ENCODE measurements around the gene OR11H6.
"Not testable (repeated sequence)": the region's sequence is repeated elsewhere in the genome, so short reads cannot be mapped to it uniquely, and the experiment has no call there.

- not testable (repeated sequence) for TF ChIP-seq CTCF, POLR2A (IDR thresholded peaks at IDR 0.05)
Observed at GRCh38 chr14:20212406-20212805, 11.1 kb upstream of the OR11H6 start.

Measured in tibial nerve (tissue), 3 donors.